Measurements from ENCODE around the gene RNF5.
A peak's percentile ranks its signal among the peaks of the same experiment; 100 is the strongest.
"Not testable (repeated sequence)": the region's sequence is repeated elsewhere in the genome, so short reads cannot be mapped to it uniquely, and the experiment has no call there.

RNF5 gene

DNA sequence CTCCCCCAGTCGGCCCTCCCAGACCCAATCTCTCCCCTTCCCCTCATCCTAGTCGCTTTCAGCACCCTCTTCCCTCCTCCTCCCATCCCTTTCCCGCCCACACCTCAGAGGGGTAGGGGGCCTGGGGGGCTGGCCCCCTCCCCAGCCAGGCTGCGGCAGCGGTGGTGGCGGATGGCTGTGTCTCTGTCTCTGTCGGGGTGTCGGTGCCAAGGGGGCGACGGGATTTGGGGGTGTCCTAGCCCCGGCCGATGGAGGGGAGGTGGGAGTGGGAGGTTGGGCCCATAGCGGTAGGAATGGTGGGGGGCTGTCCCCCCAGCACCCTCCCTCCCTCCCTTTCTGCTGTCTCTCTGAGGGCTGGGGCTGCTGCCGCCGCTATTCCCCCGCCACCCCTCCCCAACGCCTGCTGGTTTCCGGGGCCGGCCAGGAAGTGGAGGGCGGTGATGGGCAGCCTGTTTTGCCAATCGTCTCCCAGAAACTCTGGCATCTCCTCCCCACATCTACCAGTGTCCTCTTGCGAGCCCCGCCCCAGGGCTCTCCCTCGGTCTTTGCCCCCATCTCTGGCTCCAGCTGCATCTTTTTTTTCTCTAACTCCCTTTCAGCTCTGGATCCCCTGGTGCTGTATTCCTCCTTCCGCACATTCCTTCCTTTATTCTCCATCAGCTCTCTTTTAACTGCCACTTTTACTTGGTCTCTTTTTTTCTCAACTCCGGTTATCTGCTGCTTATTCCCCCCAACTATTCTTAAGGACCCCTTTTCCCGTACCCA lies 2.3 kb upstream of the RNF5 start, which contains the start of gene AGPAT1:
Gene AGPAT1 (minus strand): TSS at position 374 of the 765 bp plus-strand sequence. CDS start 4,588 bp downstream, outside the sequence.
- peak; percentile 93 for DNase-seq (ENCODE audit: low spot score)

DNA sequence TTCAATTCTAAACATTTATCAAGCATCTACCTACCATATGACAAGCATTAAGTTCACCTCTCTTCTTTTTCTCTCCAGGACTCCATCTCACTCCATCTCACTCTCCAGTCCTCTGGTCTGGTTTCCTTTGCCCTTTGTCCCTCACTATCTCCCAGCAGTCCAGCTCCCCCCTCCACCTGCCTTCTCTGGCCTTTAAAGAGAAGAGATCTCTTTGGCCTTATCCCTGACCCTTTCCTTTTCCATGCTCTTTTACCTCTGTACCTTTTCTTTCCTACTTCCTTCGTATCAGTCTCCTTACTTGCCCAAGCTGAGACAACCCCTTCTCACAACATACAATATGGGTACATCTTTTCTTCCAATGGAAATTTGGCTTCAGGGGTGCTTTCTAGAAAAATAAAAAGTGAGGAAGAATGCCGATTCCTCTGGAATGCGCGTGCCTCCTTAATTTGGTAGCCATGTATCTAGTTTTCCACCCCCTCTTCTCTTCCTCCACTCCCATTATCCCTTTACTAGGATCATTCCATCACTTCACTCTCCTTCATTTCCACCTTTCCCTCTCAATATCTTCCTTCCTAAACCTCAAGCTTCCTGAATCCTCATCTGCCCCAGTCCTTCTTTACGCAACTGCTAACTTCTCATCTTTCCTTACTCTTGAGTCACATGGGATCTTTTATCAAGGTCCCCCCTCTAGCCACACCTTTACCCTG lies 1.6 kb upstream of the RNF5 start:
- no peak for DNase-seq (ENCODE audit: low spot score)

DNA sequence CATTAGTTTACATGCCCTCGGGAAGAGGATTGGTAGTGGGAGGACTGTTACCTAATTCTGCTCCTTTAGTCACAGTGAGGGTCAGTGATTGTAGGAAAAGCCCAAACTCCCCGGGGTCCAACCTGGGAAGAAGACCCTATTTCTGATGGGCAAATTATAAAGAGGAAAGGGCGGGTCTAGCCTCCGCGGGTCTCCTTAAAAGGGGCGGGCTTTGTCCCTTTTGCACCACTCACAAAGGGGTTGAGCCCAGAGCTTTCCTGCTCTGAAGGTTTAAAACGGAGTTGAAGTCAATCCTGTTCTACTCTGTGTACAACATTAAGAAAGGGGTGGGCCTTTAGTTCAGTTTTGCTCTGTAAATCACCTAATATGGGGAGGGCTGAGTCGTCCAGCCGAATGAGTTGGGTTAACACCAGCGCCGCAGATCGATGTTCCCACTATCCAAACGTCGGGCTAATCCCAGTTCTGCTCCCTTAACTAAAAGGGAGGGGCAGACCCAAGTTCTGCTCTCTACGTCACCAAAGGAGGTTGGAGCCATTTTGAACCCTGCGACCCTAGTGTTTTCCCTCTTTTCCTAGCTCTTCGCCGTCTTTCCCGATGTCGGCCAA lies 920 bp upstream of the RNF5 start:
- DNase-seq (ENCODE audit: low spot score): no peak

DNA sequence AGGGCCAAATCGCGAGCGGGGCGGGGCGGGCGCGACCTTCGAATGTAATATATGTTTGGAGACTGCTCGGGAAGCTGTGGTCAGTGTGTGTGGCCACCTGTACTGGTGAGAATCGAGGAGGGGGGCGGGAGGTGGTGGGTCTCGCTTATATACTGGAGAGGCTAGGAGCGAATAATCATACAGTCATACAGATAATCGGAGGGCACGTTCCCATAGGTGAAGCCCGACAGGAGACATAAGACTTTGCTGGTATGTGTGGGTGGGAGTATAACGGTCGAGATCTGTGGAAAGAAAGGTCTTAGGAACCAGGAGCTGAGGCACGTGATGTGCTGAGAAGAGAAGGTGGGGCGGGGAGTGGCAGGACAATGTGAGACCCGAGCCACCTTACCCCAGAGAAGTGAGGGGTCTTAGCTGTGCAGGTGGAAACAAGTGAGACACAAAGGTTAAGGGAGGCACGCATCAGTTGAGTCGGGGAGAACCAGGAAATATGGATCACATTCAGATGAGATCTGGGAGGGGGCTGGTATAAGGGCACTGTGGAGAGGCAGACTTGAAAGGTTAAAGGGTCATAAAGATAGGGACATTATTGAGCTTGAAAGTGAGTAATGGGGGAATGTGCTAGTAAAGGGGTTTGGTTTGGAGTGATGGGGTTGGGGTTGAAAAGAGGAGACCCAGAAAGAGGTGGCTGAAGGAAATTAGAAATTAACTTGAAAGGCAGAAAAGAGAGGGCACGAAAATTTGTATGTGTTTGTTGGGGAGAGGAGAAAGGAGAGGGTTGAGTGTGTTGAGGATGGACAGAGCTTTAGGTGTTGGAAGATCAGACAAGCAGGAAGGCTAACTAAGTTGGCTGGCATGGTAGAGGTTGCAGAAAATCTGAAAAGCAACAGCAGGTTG lies 589 bp downstream of the RNF5 start:
- no peak for DNase-seq (ENCODE audit: low spot score)

DNA sequence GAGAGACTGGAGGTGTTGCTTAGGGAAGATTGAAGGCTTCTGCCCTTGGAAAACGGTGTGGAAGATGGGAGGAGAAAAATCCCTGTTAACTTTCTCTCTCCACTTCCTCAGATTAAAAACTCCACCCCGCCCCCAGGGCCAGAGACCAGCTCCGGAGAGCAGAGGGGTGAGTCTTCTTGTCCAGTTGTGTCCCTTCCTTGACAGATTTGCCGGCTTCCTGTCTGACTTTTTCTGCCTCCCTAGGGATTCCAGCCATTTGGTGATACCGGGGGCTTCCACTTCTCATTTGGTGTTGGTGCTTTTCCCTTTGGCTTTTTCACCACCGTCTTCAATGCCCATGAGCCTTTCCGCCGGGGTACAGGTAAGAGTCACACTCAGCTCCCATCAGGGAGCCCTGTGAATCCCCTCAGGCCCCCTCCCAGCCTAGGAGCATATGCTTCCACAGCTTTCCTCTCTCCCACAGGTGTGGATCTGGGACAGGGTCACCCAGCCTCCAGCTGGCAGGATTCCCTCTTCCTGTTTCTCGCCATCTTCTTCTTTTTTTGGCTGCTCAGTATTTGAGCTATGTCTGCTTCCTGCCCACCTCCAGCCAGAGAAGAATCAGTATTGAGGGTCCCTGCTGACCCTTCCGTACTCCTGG lies 1.7 kb downstream of the RNF5 start:
- no peak for DNase-seq (ENCODE audit: low spot score)

DNA sequence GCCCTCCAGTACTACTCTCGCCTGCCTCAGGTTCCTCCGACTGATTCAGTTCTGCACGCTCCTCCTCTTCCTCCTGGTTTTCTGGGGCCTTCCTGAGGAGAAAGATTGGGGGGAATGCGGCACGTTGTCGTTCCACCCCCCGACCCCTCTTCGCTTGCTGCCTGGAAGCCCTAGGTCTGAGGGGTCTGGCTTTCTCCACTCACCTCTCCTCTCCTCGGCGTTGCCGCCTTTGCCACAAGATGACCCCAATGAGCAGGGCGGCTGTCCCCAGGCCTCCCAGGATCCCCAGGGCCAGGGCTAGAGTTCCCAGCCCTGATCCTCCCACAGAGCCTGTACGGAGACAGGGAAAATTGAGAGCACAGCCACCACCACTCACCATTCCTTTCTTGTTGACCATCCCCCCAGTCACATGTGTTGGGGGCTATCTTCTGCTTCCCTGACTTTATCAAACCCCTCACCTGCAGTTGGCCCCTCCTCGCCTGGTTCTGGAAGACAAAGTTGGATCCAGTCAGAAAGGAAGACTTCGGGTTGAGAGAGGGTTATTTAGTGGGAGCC lies 3.0 kb downstream of the RNF5 start:
- DNase-seq (ENCODE audit: low spot score): no peak

DNA sequence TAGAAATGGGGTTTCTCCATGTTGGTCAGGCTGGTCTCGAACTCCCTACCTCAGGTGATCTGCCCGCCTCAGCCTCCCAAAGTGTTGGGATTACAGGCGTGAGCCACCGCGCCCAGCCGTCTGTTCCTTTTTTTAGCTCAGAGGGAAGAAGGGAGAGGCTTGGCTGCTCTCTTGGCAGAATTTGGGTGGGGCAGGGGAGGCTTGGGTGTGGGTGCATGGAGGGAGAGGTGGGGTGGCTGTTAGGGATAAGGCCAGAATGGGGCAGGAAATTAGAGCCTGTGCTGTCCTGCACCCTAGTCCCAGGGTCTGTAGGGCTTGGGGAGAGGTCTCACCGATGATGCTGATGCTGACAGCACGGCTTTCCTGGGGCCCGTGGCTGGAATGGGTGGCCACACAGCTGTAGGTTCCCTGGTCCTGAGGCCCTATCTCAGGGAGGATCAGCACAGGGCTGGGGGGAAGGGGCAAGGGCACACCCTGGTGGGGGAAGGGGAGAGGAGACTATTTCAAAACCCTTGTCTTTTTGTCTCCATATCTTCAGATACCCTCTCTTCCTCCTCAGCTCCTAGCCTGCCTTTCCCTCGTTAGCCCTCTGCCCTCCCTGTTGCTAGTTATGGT lies 3.8 kb downstream of the RNF5 start:
- no peak for DNase-seq (ENCODE audit: low spot score)

DNA sequence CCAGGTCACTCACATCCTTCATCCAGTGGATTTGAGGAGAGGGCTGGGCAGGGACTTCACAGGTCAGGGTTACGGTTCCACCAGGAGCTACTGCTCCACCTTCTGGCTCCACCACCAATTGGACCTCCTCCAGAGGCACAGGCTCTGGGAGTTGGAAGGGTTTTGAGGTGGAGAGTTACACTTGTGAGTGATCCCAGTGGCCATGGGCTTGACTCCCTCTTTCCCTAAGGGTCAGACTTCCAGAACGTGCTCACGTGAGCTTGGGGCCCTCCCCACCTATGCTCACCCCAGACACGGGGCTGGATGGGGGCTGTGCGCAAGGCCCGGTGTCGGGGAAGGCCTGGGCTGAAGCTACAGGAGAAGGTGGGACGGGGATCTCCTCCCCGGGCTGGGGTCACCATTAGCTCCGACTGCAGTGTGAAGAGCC lies 4.4 kb downstream of the RNF5 start:
- no peak for DNase-seq (ENCODE audit: low spot score)

DNA sequence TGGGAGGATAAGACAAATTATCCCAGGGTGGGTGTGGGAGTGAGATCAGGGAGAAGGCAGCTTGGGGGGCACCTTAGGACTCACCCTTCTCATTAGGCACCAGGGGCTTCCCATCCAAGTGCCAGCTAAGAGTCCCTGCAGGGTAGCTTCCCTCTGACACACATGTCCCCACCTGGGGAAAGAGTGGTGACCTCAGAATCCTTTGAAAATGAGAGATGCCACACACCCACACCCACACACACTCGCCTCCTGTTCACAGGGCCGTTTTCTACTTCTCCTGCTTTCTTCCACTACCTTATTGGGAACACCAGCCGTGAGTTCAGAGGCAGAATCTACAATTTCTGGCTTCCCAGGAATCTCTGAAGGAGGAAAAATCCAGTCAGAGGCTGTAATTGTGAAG lies 4.8 kb downstream of the RNF5 start:
- no peak for DNase-seq (ENCODE audit: low spot score)

DNA sequence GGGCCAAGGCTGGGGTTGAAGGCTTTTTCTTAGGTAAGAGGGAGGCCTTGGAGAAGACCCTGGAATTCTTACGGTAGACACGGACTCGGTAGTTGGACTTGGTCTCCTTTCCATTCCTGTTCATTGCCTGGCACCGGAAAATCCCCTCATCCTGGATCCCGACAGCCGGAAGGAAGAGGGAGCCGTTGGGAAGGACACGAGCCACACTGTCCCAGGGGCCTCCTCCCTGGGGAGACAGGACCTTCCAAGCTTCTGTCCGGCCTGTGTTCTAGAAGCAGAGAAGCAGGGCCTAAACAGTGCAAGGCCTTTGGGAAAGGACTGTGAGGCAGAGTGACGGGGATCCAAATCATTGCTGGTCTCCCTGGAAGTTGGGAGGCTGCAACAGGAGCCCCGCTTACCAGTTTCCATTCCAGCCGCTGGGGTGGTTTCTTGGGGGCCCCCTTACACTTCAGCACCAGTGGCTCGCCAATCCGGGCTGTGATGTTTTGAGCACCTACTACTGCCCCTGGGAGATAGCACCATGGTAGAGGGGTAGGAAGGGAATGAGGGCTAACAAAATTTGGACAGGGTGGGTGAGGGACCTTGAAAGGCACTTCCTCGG lies 5.4 kb downstream of the RNF5 start:
- DNase-seq (ENCODE audit: low spot score): no peak

DNA sequence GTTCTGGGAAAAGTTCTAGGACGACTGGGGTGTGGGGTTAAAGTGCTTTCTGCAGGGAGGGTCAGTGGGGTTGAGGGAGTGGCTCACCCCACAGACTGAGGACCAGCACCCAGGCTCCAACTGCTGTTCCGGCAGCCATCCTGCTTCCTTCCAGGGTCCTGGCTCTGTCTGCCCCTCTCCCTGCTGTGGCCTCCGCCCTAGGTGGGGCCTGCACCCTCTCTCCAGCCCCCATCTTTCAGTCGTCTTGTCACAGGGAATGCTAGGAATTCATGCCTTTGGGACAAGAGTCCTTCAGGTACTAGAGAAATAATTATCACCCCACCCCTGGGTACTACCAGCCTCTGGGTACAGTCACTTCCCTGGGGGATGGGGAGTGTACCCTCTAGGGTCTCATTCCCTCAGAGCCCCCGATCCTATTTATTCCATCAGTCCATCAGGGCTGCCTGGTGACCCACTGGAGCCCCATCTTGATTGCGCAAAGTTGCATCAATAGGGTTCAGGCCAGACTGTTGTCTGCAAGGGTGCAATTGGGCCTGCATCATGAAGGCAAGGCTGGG lies 6.0 kb downstream of the RNF5 start, which contains the start of gene AGER:
Gene AGER (minus strand): TSS at position 170 of the 557 bp plus-strand sequence. CDS start 31 bp downstream, at position 139.
- no peak for DNase-seq (ENCODE audit: low spot score)

DNA sequence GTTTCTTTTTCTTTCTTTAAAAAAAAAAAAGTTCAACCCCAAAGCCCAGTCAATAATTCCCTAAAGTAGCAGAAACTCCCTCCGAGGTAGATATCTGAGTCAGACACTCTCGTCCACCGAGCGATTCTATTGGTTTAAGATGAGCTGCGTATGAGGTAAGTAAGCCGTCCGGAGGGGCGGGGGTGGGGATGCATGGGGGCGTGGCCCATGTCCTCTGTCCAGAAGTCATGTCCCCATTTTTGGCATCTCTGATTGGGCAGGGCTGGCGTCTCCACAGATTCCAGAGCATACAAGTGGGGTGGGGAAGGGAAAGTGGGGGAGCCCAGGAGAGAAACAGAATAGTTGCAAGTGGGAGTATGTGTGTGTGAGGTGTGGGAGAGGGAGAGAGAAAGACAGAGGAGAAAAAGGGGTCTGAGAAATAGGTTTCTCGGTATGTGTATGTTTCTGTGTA lies 7.5 kb downstream of the RNF5 start:
- not testable (repeated sequence) for DNase-seq (ENCODE audit: low spot score)

DNA sequence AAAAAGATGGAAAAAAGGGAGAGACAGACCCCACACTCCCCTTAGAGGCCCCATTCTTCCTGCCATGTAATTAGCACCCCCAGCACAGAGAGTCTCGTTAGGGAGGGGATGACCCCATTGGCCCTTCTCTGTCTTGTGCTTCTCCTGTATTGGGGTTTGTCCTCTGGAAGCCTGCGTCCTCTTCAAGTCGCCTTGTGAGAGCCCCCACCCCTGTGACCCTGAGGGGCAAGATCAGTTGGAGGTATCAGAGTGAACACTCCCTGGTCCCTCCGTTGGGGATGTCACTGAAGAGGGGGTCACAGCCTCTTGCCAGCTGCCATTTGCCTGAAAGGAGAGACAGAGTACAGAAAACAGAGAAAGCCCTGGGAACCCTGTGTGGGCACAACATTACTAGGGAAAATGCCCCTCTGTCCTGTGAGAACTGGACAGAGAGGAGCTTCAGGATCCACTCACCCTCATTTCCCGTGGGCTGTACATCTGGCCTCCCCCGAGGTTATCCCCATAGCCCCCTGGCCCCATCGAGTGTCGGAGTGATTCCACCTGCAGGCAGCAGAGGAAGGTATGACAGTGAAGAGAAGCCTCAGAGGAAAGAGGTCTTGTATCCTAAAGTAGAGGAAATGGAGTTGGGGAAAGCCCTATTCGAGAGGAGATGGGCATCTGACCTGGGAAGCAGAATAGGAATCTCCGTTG lies 8.1 kb downstream of the RNF5 start:
- DNase-seq (ENCODE audit: low spot score): not testable (repeated sequence)

DNA sequence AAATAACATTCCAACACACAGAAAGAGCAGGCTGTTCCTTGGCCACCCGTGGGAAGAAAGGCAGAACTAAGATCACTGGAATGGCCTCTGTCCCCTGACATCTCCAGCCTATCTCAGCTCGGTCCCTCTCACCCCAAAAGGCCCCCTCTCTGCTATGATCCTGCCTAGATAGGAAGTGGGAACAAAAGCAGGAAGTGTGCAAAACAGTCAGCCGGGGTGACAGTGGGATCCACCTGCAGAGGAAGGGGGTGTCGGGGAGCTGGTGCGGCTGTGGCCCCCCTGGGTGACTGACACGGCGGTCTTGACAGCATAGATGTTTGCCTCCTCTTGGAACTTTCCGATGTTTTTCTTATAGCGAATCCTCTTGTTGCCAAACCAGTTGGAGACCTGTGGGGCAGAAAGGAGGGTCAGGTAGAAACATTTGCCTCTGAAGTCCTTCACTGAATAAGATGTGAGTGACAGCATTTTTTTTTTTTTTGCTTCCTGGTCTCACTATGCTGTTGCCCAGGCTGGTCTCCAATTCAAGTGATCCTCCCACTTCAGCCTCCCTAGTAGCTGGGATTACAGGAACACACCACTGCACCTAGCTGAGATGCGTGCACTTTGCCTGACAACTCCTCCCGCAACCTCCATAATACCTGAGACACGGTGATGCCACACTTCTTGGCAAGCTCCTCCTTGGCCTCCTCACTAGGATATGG lies 9.0 kb downstream of the RNF5 start:
- no peak for DNase-seq (ENCODE audit: low spot score)

DNA sequence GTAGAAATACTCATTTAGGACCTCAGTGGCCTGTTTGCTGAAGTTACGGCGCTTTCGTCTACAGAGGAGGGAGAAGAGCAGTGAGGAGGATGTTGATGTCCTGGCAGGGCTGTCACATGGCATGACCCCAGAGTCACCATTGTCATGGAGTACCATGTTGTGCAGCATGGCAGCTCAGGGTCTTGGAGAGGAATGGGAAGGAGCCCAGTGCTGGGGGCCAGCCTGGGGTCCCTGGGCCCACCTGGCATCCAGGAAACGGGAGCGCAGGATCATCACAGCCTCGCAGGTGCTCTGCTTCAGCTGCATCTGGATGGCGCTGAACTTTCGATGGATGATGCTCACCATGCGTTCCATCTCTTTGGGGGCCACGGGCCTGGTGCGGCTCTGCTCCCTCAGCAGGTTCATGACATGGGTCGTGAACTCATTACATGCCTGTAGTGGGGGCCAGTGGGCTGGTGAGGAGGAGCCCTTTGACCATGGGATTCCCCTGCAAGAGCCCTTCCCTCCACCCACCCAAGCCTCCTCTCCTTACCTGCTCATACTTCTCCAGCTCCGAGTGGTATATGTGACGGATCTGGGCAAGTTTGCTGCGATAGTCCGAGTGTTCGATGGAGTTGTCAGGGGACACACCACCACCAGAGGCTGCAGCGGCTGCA lies 9.6 kb downstream of the RNF5 start:
- DNase-seq (ENCODE audit: low spot score): not testable (repeated sequence)

DNA sequence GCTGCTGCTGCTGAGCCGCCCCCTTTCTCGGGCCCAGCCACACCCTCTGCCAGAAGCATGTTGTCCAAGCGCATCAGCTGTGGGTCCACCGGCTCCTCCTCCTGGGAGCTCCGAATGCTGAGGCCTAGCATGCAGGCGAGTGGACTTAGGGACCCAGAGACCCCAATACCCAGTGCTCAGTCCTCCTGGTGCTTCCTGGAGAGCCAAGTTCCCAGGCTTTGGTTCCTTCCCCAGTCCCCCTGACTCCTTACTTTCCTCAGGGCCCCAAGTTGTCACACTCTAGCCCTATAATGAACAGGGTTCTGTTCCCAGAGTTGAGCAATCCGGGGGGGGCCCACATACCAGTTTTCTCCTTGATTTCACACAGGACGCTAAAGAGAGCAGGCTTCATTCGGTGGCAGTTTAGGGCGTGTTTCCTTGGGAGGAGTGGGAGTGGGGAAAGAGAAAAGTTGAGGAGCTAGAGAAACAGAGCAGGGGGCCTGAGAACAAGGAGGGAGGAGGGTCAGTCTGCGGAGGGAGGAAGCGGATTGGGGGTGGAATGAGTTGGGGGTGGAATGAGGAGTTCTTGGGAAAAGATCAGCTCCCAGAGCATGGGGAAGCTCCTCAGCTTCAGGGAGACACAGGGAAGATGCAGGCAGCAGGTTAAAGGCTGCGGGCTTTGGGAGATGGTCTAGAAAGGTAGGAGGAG lies 10.3 kb downstream of the RNF5 start:
- no peak for DNase-seq (ENCODE audit: low spot score)

DNA sequence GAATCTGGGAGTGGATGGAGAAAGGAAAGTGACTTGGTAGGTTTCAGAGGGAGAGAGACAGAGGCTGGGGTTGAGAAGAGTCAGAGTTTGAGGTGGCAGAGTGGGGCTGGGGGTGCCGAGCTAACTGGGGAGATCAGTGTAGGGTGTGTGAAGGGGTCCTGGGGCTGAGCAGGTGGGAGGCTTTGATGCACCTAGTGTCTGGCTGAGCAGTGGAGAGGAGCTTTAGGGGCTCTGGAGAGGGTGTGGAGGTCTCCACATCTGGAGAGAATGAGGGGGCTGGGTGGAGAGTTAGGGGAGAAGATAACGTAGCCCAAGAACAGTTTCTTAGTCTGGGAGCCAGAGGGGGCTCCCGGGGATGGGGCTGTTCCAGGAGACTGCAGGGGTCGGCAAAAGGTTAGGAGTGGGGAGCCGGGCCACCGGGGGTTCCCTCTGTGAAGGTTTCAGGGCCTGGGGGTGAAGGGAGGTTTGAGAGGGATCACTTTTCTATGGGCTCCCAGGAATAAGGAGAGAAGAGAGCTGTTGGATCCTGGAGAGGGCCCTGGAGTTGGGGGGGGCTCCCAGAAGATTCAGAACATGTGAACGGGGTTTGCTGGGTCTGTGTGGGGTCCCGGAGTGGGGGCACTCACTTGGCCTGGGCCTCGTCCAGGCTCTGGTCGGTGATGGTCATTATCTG lies 11.0 kb downstream of the RNF5 start:
- DNase-seq (ENCODE audit: low spot score): no peak

All from HuH-7 (cell line).